ENCODE results near the gene FBLN7.

Gene FBLN7

DNA sequence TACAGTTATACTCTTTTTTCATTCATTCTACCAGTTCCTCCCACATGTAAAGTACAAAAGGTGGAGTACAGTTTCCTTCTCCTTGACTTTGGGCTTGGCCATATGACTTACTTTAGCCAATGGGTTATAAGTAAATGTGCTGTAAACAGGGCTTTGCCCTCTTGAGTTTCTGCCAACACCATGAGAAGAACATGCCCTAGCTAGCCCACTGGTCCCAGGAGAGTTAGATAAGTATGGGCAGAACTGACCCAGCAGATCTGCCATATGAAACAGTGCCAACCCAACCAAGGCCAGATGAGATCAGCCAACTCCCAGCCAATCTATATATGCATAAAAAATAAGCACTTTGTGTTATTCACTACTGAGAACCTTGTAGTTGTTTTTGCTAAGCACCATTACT lies 91.2 kb downstream of the FBLN7 start:
- in situ Hi-C loops (cut with MboI; ENCODE audit: low sequenced_read_pairs): no loop called here

DNA sequence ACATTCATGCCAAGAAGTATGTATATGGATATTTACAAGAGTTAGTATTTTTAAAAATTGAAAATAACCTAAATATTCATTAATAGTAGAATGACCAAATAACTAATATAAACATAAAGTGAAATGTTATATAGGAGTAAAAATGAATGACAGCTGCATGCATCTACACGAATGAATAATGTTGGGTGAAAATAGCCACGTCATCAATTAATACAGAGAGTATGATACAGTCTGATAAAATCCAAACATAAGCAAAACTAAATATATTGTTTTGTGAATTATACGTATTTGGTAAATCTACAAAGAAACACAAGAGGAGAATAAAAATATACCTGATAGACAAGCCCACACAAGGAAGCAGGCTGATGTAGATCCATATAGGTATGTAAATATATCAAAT lies 92.2 kb downstream of the FBLN7 start:
- in situ Hi-C loops (cut with MboI; ENCODE audit: low sequenced_read_pairs): no loop called here

Data from HL-60/S4 treated with phorbol 12-myristate 13-acetate at 8.2 ng/mL for 4 days and 3 days (cell line).